GM19328 (cell line): ENCODE measurements around the gene POLR3A.
"Not testable (repeated sequence)": the region's sequence is repeated elsewhere in the genome, so short reads cannot be mapped to it uniquely, and the experiment has no call there.

Experiments
- ATAC-seq: cut with Tn5 transposase; IDR thresholded peaks from one replicate; pipeline ENCODE4 v1.9.1; 2021; ENCODE audit warnings: mild to moderate bottlenecking, moderate library complexity; ENCODE audit not compliant: unreplicated experiment

The POLR3A gene

DNA sequence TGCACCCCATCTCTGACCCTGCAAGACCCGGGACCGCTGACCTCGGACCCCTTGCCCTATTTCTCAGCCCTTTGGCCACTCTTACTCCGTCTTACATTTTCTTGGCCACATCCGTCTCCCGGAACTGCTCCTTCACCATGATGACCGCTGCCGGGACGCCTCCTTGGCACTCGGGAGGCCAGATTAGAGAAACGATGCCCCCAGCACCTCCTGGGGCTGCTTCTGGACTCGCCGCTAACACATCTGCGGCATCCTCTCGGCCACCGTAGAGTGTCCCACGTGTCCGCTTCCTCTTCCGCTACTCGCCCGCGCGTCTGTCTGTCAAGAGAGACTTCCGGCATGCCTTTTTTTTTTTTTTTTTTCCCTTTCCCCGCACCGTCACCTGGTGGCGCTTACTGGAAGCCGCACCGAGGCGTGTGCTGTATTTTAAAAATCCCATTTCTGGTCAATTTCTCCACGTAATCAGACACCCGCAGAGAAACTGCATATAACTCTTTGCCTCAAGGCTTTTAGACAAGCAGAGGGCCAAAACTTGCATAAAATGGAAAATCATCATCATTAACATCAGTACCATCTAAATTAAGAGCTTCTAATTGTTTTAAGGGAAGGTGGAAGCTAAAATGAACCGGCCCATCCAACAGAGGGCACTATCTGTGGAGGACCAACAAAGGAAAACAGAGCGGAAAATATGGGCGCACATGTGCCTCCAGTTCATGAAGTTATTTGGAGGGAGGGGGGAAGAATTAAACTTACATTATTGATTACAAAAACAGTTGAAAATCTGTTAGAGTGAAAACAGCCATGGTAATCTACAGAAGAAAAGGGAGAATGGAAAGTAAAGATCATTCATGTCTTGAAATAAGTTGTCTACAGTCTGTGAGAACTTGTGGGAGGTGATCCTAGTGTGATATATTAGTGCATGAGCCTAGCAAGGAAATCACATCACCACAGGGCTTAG is at the start of gene POLR3A:
TSS of gene POLR3A (minus strand) at position 247 of the 958 bp plus-strand sequence. CDS start at position 139, 108 bp downstream.
- ATAC-seq: peak; percentile 38

GRCh38 chr10:78078539-78079330 is 49.4 kb upstream of the POLR3A start:
- ATAC-seq: no peak

- not testable (repeated sequence) for ATAC-seq
Observed at GRCh38 chr10:78075806-78076205, 46.5 kb upstream of the POLR3A start.

- ATAC-seq: no peak
Observed at GRCh38 chr10:78072504-78072903, 43.2 kb upstream of the POLR3A start.

DNA sequence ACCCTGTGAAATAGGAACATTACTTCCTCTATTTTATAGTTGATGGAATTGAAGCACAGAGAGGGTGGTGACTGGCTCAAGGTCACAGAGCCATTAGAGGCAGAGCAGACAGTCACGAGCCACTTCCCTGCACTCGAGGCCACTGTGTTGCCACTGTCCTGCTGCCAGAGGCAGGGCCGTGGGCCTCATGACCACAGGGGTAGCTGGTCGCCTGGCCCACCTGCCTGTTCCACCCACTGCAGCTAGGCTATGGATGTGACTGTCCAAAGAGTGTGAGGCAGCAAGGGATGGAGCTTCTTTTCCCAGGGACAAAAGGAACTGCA is 42.5 kb upstream of the POLR3A start:
- no peak for ATAC-seq

- ATAC-seq: no peak
Observed at GRCh38 chr10:78071140-78071856, 42.0 kb upstream of the POLR3A start.

GRCh38 chr10:78070726-78071125 is 41.4 kb upstream of the POLR3A start:
- no peak for ATAC-seq

- ATAC-seq: not testable (repeated sequence)
Observed at GRCh38 chr10:78070064-78070463, 40.7 kb upstream of the POLR3A start.

- ATAC-seq: no peak
Observed at GRCh38 chr10:78069151-78069550, 39.8 kb upstream of the POLR3A start.

DNA sequence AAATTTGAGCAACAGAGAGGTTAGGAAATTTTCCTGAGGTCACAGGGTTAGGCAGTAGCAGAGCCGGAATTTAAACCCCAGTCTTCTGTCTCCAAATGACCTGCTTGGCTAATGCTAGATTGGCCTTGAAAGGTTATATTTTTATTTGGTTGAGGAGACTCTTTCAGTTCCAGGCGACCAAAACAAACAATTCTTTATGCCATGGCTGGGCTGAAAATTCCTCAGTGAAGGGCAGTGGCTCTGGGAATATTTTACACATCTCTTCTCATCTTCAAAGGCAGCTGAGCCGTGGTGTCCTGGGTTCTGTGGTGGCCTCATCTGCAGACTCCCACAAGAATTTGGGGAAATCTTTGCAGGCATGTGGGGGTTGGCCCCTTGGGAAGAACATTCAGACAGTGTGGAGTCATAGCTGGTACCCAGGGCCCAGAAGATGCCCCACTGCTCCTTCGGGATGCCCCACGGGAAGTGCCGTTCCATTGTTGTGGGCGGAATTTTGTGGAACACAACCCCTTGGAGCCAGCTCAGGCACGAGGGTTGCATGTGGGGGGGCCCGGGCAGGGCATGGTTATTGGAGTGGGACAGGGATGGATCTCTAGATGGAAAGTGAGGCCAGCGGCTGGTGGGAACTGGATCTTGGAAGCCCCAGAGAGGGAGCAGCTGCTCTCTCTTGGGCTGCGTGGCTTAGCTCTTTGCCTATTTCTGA is 37.6 kb upstream of the POLR3A start:
- ATAC-seq: no peak

- no peak for ATAC-seq
Observed at GRCh38 chr10:78066012-78066411, 36.7 kb upstream of the POLR3A start.

DNA sequence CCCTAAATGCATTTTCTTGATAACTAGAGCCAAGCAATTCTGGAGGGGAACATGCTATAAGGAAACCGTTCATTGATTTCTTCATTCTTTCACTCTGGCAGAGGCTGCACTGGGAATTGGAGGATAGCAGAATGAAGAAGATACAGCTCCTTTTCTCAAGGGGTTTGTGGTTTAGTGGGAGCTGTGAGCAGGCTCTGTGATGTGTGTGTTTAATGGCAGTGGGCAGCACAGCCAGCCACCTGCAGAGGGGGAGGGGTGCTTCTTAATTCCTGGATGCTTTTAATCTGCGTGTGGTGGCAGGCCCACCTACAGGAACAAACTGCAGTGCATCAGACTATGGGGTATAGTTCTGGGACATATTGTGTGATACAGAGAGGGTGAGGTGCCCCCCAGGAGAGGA is 36.3 kb upstream of the POLR3A start:
- no peak for ATAC-seq

DNA sequence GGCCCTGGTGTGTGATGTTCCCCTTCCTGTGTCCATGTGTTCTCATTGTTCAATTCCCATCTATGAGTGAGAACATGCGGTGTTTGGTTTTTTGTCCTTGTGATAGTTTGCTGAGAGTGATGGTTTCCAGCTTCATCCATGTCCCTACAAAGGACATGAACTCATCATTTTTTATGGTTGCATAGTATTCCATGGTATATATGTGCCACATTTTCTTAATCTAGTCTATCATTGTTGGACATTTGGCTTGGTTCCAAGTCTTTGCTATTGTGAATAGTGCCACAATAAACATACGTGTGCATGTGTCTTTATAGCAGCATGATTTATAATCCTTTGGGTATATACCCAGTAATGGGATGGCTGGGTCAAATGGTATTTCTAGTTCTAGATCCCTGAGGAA is 35.6 kb upstream of the POLR3A start:
- not testable (repeated sequence) for ATAC-seq

DNA sequence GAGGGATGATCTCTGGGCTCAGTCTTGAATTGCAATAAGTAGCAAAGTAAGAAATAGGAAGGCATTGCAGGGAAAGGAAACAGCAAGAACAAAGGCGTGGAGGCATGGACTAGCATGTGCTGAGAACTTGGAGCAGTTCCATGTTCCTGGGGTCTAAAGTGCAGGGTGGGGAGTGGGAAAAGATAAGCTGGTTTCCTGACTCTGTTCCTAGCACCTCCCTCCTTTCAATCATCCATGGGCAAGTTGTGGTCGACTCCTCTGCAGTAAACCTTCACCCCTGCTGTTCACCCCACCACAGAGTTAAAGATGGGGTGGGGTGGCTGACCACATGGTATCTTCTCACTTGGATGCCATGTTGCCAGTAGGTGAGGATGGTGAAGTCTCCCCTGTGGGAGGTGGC is 33.9 kb upstream of the POLR3A start:
- no peak for ATAC-seq

DNA sequence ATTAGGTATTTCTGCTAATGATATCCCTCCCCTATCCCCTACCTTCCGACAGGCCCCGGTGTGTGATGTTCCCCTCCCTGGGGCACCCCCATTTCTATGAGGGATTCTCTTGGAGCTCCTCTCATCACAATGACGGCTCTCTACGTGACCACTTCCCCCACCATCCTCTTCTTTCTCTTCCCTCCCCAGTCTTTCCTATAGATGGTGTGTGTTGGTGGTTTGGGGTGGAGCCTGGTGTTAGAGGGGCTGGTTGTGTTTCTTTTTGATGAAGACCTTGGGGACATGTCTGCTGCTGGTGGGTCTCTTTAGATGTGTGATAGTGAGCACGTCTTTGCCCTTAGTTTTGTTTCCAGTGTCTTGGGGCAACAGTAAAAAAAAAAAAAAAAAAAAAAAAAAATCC is 33.0 kb upstream of the POLR3A start:
- no peak for ATAC-seq

- no peak for ATAC-seq
Observed at GRCh38 chr10:78059906-78060702, 30.8 kb upstream of the POLR3A start.

- ATAC-seq: no peak
Observed at GRCh38 chr10:78058562-78058961, 29.2 kb upstream of the POLR3A start.

DNA sequence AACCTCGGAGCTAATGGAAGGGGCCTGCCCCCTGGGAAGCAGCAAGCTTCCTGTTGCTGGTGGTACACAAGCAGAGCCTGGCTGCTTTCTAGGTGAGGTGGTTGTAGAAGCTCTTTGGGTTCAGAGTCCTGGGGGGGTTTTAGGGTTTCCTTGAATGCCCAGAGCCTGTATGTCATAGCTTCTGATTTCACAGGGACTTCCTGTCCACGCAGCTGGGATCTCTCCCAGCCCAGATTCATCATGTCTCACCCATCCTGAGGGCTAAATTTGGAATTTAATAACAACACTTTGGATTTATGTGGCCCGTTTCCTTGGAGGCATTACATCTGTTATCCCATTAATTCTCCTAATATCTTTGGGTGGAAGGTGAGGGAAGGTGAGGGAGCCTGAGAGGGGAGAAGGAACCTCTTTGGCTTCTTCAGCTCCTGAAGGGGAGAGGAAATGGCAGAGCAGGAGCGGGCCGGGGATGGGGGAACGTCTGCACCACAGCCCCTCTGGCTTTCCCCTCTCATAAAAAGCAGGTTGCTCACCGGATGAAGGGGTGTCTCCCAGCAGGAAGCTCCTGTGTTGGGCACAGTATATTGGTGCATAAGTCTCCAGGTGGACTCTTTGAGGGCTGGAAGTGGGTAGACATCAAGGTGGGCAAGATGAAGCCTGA is 24.0 kb upstream of the POLR3A start:
- ATAC-seq: no peak

DNA sequence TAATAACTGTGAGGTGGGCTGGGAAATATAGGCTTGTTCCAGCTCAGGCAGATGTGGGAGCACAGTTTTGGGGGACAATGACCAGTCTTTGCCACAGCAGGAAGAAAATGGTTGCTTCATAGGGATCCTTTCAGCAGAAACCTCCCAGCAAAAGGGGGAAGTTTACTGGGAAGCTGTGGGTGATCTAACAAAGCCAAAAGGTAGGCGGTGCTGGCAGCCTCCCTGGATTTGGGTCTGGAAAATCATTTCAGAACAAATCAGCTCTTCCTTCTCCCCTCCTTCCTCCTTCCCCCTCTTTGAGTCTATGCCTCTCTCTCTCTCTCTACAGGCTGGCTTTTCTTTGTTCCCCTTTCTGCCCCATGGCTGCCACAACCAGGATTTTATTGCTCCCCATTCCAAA is 20.5 kb upstream of the POLR3A start:
- no peak for ATAC-seq
